Heart left ventricle (tissue), 13 donors: ENCODE measurements around the gene JOSD2.

Experiments used
- CTCF ChIP-seq, 12 donors: fragments of 200-600 bp; sonication (generic) in 4 of 12; IDR thresholded peaks; one replicate each; pipeline versions ENCODE4 v1.5.0 to v1.8.0; 2018 to 2022; ENCODE audit warnings: antibody characterized with exemption in 12 of 12, mild to moderate bottlenecking in 5 of 12
- POLR2A ChIP-seq, 2 donors: fragments of 450-650 bp; IDR thresholded peaks; one replicate each; pipeline ENCODE4 v1.6.1; 2017; ENCODE audit warnings: antibody characterized with exemption in 2 of 2, mild to moderate bottlenecking in 2 of 2, moderate library complexity in 2 of 2
- donor health status: ischemic (EF 13 %, LVEDD 7.1; RV severe dilation, severe dysfunction).
- donor health status: DM: no; HTN: yes; CAD: no.
- donor health status: DM: no; HTN: no; CAD: no.
- donor health status: ischemic (EF 25% LVEDD 6.9; RV normal size, moderate dysfunction).
- donor health status: ischemic (EF 25% LVEDD 5.7; RV mildly dilated, moderate dysfunction).
- donor health status: ischemic (EF 35%, LVEDD 5.7; RV mildly dilated, moderate dysfunction).
- donor health status: nonischemic (EF 11% LVEDD 7.7; RV severe dilation, severe dysfunction).
- donor health status: DM: yes; HTN: yes; CAD: no.
- donor health status: PGD.
- donor health status: ischemic (EF 29% LVEDD 5.4; RV normal size, mild dysfunction).
- donor health status: nonischemic (EF 23%, LVEDD 6.1; RV moderate dilation, normal function).

GRCh38 chr19:50549059-50549926 lies 38.3 kb upstream of the JOSD2 start:
- TF ChIP-seq POLR2A (IDR thresholded peaks at IDR 0.05) = no peak
- TF ChIP-seq CTCF (IDR thresholded peaks at IDR 0.05) = no peak
